MCF 10A (cell line): ENCODE data around the gene MYL3. TPM values are rescaled to one million over a fixed set of nuclear protein-coding genes. Genes with fewer than 3 reads are reported as not detected.

ENCODE experiments used
- BruUV-seq: library from RNA; stranded (reverse); fragments of 400-500 nt; replicated peaks from 2 replicates; lab custom pipeline; 2021; lab: Mats Ljungman, UMichigan
- CTCF ChIA-PET: fragments of 300-600 bp; sonication (Branson Sonifier 250); formaldehyde crosslinking; extraction: SDS; loops from one replicate; lab custom pipeline; 2021; ENCODE audit warnings: antibody characterized with exemption, inconsistent platforms; lab: Yijun Ruan, JAX
- POLR2A ChIA-PET: fragments of 300-600, 350-650 bp; sonication (Branson Sonifier 250); formaldehyde crosslinking; extraction: SDS; loops from one replicate; lab custom pipeline; 2020; ENCODE audit warnings: antibody characterized with exemption, inconsistent platforms; lab: Yijun Ruan, JAX
- DNase-seq: peaks from one replicate; pipeline ENCODE4 v3.0.0-alpha.2; 2018; ENCODE audit not compliant: unreplicated experiment
- H3K27ac Mint-ChIP-seq: one replicate; pipeline ENCODE4 v1.8.0; 2022; ENCODE audit warnings: mild to moderate bottlenecking, low read depth, mixed read lengths; ENCODE audit not compliant: unreplicated experiment
- H3K27me3 Mint-ChIP-seq: one replicate; pipeline ENCODE4 v1.8.0; 2022; ENCODE audit warnings: mixed read lengths; ENCODE audit not compliant: insufficient read depth, unreplicated experiment
- H3K36me3 Mint-ChIP-seq: one replicate; pipeline ENCODE4 v1.8.0; 2022; ENCODE audit warnings: mild to moderate bottlenecking, moderate library complexity, mixed read lengths; ENCODE audit not compliant: insufficient read depth, unreplicated experiment
- H3K4me1 Mint-ChIP-seq: one replicate; pipeline ENCODE4 v1.8.0; 2022; ENCODE audit warnings: mixed read lengths; ENCODE audit not compliant: insufficient read depth, unreplicated experiment
- H3K4me3 Mint-ChIP-seq: one replicate; pipeline ENCODE4 v1.8.0; 2022; ENCODE audit warnings: mild to moderate bottlenecking, moderate library complexity, mixed read lengths; ENCODE audit not compliant: unreplicated experiment
- H3K9me3 Mint-ChIP-seq: one replicate; pipeline ENCODE4 v1.8.0; 2022; ENCODE audit warnings: mixed read lengths; ENCODE audit not compliant: unreplicated experiment
- CTCF ChIP-seq: fragments of 200-600 bp; IDR thresholded peaks from one replicate; pipeline ENCODE4 v1.8.0; 2022; ENCODE audit warnings: antibody characterized with exemption, mild to moderate bottlenecking; ENCODE audit not compliant: unreplicated experiment
- intact Hi-C: fragments of 100-400 bp; cut with micrococcal nuclease; formaldehyde crosslinking; loops from 2 replicates; pipeline ENCODE4 v1.14.1; 2022
- total RNA-seq: library from RNA; stranded (reverse); gene quantifications from 2 replicates; pipeline ENCODE4 v1.2.3, GENCODE V29; 2022

MYL3 gene
- total RNA-seq, 1 experiment from 2014 or later, result not detected

- no peak for TF ChIP-seq CTCF
- no TSS peak for BruUV-seq
Observed at GRCh38 chr3:46862369-46863025, 747 bp downstream of the MYL3 start.

DNA sequence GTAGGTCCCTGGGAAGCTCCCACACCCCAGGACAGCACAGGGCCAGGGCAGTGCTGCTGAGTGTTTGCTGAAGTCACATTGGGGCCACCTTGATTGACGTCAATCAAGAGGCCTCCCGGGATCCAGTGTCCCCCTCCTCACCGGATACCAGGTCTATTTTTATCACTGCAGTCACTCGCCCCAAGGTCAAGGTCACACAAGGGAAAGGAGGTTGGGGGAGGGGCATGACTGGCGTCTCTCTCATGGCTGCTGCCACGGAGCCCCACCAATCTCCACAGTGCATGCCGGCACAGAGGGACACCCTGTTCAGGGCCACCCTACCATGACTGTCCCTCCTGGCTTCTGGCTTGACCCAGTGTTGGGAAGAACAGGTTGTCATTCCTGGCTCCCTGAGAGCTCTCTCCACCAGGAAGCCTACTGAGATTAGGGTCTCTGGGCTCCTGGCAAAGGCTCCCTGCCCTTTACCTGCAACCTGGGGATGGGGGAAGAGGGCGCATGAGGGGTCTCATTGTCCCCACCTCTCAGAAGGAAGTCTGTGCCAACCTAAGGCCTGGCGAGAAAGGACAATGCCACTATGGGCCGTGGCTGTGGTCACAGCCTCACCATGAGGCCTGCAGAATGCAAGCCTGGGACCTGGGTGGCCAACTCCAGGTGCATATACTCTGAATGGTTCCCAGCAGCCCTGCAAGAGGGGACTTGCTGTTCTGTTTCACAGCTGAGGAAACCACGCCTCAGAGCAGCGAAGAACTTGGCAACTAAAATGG lies 1.5 kb downstream of the MYL3 start:
- H3K36me3 Mint-ChIP-seq, result no peaks in the 10 kb centered on the region
- H3K9me3 Mint-ChIP-seq, result no peaks in the 10 kb centered on the region
- H3K27me3 Mint-ChIP-seq, result peaks cover 21% of the 10 kb centered on the region
- H3K27ac Mint-ChIP-seq, result no peak overlapping the region
- H3K4me1 Mint-ChIP-seq, result peaks cover 11% of the 10 kb centered on the region
- no TSS peak for BruUV-seq
- intact Hi-C loops, result no loop called here
- H3K4me3 Mint-ChIP-seq, result no peak overlapping the region
- no peak for DNase-seq
- TF ChIP-seq CTCF, result no peak
- ChIA-PET CTCF (interaction anchor here (0.6 to 0.7 kb wide), 2 partner anchors 47 to 1100 kb away, joined by 3 read pairs; no protein-coding TSS in a partner anchor), POLR2A (no interaction called here)

More at GRCh38 chr3:46862369-46863025, 747 bp downstream of the MYL3 start:
- no peak overlapping the region for H3K4me3 Mint-ChIP-seq
- no peaks in the 10 kb centered on the region for H3K9me3 Mint-ChIP-seq
- ChIA-PET CTCF (interaction anchor here (0.8 kb wide), 1 partner anchor 30 kb away, joined by 4 read pairs; no protein-coding TSS in a partner anchor), POLR2A (interaction anchor here (1.0 kb wide), 1 partner anchor 51 kb away, joined by 3 read pairs; no protein-coding TSS in a partner anchor)
- no peaks in the 10 kb centered on the region for H3K36me3 Mint-ChIP-seq
- intact Hi-C loops, result no loop called here
- H3K4me1 Mint-ChIP-seq, result peaks cover 11% of the 10 kb centered on the region
- no peak for DNase-seq
- H3K27me3 Mint-ChIP-seq, result peaks cover 14% of the 10 kb centered on the region
- H3K27ac Mint-ChIP-seq, result no peak overlapping the region

GRCh38 chr3:46860810-46861604 lies 2.2 kb downstream of the MYL3 start:
- BruUV-seq, result no TSS peak
- intact Hi-C loops, result no loop called here
- Mint-ChIP-seq H3K4me3 (no peak overlapping the region), H3K36me3 (no peaks in the 10 kb centered on the region), H3K27me3 (peaks cover 29% of the 10 kb centered on the region), H3K27ac (no peak overlapping the region), H3K4me1 (peaks cover 11% of the 10 kb centered on the region), H3K9me3 (no peaks in the 10 kb centered on the region)
- no peak for TF ChIP-seq CTCF
- ChIA-PET POLR2A (no interaction called here), CTCF (interaction anchor here (0.6 to 0.7 kb wide), 2 partner anchors 48 to 1100 kb away, joined by 3 read pairs; no protein-coding TSS in a partner anchor)
- no peak for DNase-seq
